ENCODE data around the gene PPIL6. TPM values are rescaled to one million over a fixed set of nuclear protein-coding genes. Genes with fewer than 3 reads are reported as not detected.
A peak's percentile ranks its signal among the peaks of the same experiment; 100 is the strongest.

The PPIL6 gene
- total RNA-seq, 3 donors from 2014 or later (not counting 1 experiment from before 2014, with no cell fraction given) = 0.28 to 0.70 (median 0.40) TPM

GRCh38 chr6:109363753-109364152 lies 76.7 kb downstream of the PPIL6 start:
- H3K4me1 Mint-ChIP-seq = peaks cover 64 to 74% of the 10 kb centered on the region in 2 donors
- H3K9me3 Mint-ChIP-seq = no peaks in the 10 kb centered on the region
- peaks cover 9% of the 10 kb centered on the region for H3K36me3 Mint-ChIP-seq

GRCh38 chr6:109362102-109362884 lies 78.1 kb downstream of the PPIL6 start:
- H3K4me3 ChIP-seq (ENCODE audit: low read length) = no peak overlapping the region
- Mint-ChIP-seq H3K4me1 (peaks cover 75 to 78% of the 10 kb centered on the region in 2 donors), H3K36me3 (peaks cover 7% of the 10 kb centered on the region), H3K4me3 (no peak overlapping the region), H3K27me3 (ENCODE audit: low read depth in 2 of 2) (no peaks in the 10 kb centered on the region), H3K27ac (peak overlapping the region; percentile 67 to 69), H3K9me3 (no peaks in the 10 kb centered on the region)
- no peak overlapping the region for H3K27ac ChIP-seq (ENCODE audit: low read length)
- ATAC-seq (peak in 1 of 3 donors; percentile 22), DNase-seq (no peak)
- peaks cover 48% of the 10 kb centered on the region for H3K36me3 ChIP-seq (ENCODE audit: control insufficient read depth, insufficient read depth, low read length)
- H3K4me1 ChIP-seq (ENCODE audit: control insufficient read depth, insufficient read depth, low read length) = peaks cover 13% of the 10 kb centered on the region
- no peaks in the 10 kb centered on the region for H3K27me3 ChIP-seq (ENCODE audit: control insufficient read depth, insufficient read depth, low read length)
- WGBS (ENCODE audit: insufficient coverage) = 96% methylated on average over 7 of the region's 7 CpGs
- intact Hi-C loops (cut with micrococcal nuclease) = no loop called here
- no peaks in the 10 kb centered on the region for H3K9me3 ChIP-seq (ENCODE audit: control insufficient read depth, insufficient read depth, low read length)
- TF ChIP-seq, protein P1, sequence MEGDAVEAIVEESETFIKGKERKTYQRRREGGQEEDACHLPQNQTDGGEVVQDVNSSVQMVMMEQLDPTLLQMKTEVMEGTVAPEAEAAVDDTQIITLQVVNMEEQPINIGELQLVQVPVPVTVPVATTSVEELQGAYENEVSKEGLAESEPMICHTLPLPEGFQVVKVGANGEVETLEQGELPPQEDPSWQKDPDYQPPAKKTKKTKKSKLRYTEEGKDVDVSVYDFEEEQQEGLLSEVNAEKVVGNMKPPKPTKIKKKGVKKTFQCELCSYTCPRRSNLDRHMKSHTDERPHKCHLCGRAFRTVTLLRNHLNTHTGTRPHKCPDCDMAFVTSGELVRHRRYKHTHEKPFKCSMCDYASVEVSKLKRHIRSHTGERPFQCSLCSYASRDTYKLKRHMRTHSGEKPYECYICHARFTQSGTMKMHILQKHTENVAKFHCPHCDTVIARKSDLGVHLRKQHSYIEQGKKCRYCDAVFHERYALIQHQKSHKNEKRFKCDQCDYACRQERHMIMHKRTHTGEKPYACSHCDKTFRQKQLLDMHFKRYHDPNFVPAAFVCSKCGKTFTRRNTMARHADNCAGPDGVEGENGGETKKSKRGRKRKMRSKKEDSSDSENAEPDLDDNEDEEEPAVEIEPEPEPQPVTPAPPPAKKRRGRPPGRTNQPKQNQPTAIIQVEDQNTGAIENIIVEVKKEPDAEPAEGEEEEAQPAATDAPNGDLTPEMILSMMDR (IDR thresholded peaks at IDR 0.05) = no peak

More at GRCh38 chr6:109363753-109364152, 76.7 kb downstream of the PPIL6 start:
- Mint-ChIP-seq H3K27ac (peak overlapping the region; percentile 78 to 83), H3K27me3 (ENCODE audit: low read depth in 2 of 2) (no peaks in the 10 kb centered on the region), H3K4me3 (peak overlapping the region; percentile 77)
- Histone ChIP-seq H3K9me3 (ENCODE audit: control insufficient read depth, insufficient read depth, low read length) (no peaks in the 10 kb centered on the region), H3K27me3 (ENCODE audit: control insufficient read depth, insufficient read depth, low read length) (no peaks in the 10 kb centered on the region), H3K4me3 (ENCODE audit: low read length) (no peak overlapping the region), H3K36me3 (ENCODE audit: control insufficient read depth, insufficient read depth, low read length) (peaks cover 54% of the 10 kb centered on the region), H3K27ac (ENCODE audit: low read length) (no peak overlapping the region), H3K4me1 (ENCODE audit: control insufficient read depth, insufficient read depth, low read length) (peaks cover 13% of the 10 kb centered on the region)
- TF ChIP-seq, protein P1 (IDR thresholded peaks at IDR 0.05) = no peak
- DNase-seq (no peak), ATAC-seq (peak; percentile 55 to 60 (median 58))
- WGBS (ENCODE audit: insufficient coverage) = no CpG with 5 or more reads among the region's 2 CpGs
- intact Hi-C loops (cut with micrococcal nuclease) = no loop called here

DNA sequence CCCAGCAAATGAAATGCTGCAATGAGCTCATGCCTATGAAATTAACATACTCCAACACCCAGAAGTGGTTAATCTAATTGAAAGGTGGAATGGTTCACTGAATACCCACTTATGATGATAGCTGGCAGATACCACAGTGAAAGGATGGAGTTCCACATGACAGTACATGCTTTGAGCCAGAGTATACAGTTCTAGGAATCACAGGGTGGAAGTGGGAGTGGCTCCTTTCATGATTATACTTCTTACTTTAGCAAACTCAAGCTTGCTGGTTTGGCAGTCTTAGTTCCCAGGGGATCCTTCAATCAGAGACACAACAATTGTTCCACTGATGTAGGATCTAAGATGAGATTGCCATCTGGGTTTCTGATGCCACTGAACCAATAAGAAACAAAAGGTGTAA lies 79.6 kb downstream of the PPIL6 start:
- Mint-ChIP-seq H3K4me3 (no peak overlapping the region), H3K27ac (peak overlapping the region; percentile 55 to 72), H3K9me3 (no peaks in the 10 kb centered on the region), H3K36me3 (no peaks in the 10 kb centered on the region), H3K4me1 (peaks cover 70% of the 10 kb centered on the region in 2 donors), H3K27me3 (ENCODE audit: low read depth in 2 of 2) (no peaks in the 10 kb centered on the region)
- Histone ChIP-seq H3K36me3 (ENCODE audit: control insufficient read depth, insufficient read depth, low read length) (peaks cover 48% of the 10 kb centered on the region), H3K4me3 (ENCODE audit: low read length) (no peak overlapping the region), H3K27ac (ENCODE audit: low read length) (no peak overlapping the region), H3K27me3 (ENCODE audit: control insufficient read depth, insufficient read depth, low read length) (no peaks in the 10 kb centered on the region), H3K4me1 (ENCODE audit: control insufficient read depth, insufficient read depth, low read length) (peaks cover 13% of the 10 kb centered on the region), H3K9me3 (ENCODE audit: control insufficient read depth, insufficient read depth, low read length) (peaks cover 5% of the 10 kb centered on the region)
- no peak for ATAC-seq
- TF ChIP-seq, protein P1 (IDR thresholded peaks at IDR 0.05) = no peak
- no peak for DNase-seq
- intact Hi-C loops (cut with micrococcal nuclease) = no loop called here

All from natural killer cell (primary cell).